Stimulated activated CD8-positive, alpha-beta memory T cell treated with anti-CD3 and anti-CD28 coated beads, Interleukin-4, amount 100 ng/mL, for 4 hours (primary cell): ENCODE measurements around the gene RNF152.

Experiments
- DNase-seq, 2 donors: peaks; one replicate each; pipeline ENCODE4 v3.0.0-alpha.2; 2020; ENCODE audit warnings: low read depth in 2 of 2, low spot score in 1 of 2

RNF152 gene

GRCh38 chr18:61894751-61895524 is 2.1 kb upstream of the RNF152 start:
- no peak for DNase-seq

- DNase-seq, result peak; percentile 41 to 45
Measured at GRCh38 chr18:61893971-61894750, 1.4 kb upstream of the RNF152 start.

GRCh38 chr18:61893309-61893970 is 633 bp upstream of the RNF152 start:
- peak in 1 of 2 donors; percentile 9 for DNase-seq

- DNase-seq, result no peak
Measured at GRCh38 chr18:61891894-61892293, 913 bp downstream of the RNF152 start.

- no peak for DNase-seq
Measured at GRCh38 chr18:61891271-61891670, 1.5 kb downstream of the RNF152 start.

GRCh38 chr18:61890344-61890743 is 2.5 kb downstream of the RNF152 start:
- DNase-seq, result no peak

- no peak for DNase-seq
Measured at GRCh38 chr18:61889541-61889940, 3.3 kb downstream of the RNF152 start.

DNA sequence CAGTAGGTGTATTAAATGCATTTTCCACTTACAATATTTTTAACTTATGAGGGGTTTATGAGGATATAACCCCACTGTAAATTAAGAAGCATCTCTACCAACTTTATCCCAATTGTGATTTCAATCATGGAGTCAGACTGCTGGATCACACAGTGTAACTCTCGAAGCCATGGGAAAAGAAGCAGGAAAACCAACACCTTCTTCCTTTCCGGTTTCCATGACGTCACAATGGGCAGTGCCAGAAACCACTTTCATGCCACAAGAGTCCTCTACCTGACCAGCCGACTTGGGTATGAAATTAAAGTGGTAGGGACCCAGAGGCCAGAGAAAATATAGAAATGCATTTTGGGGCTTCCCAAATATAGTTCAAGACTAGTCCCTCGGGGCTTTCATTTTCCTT is 4.2 kb downstream of the RNF152 start:
- DNase-seq, result no peak

- DNase-seq, result no peak
Measured at GRCh38 chr18:61887838-61888237, 5.0 kb downstream of the RNF152 start.

DNA sequence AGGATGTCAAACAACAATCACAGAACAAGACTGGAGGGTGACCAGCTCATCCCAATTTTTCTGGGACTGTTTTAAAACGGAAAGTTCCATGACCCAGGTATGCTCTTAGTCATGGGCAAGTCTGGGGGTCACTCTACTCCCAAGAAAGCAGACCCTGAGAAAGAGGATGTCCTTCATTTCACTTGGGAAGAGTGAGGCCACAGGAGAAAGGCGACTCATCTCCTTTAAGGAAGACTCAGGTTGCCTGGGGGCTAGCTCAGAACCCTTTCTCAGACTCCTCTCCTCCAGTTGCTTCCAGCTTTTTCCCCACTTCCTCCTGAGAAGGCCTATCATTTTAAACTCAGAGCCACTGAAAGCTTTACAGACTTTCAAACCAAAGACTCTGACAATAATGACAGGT is 9.3 kb downstream of the RNF152 start:
- DNase-seq, result no peak

GRCh38 chr18:61882296-61883004 is 10.4 kb downstream of the RNF152 start:
- no peak for DNase-seq

DNA sequence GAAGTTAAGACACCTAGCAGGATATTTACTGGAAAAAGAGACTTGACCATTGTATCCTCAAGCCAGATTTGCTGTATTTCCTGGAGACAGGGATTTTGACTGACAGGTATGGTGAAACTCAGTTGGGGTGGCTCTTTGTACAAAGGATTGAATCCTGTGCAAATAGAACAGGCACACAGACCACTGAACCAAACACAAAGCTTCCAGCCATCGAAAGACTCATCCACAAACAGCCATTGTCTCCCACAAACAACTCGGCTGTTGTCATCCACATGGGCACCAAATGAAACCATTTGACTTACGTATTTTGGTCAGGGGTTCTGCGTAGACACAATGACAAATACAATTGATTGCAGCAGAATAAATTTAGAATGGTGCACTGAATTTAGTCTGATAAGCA is 15.9 kb downstream of the RNF152 start:
- DNase-seq, result no peak

GRCh38 chr18:61870151-61870550 is 22.7 kb downstream of the RNF152 start:
- no peak for DNase-seq

DNA sequence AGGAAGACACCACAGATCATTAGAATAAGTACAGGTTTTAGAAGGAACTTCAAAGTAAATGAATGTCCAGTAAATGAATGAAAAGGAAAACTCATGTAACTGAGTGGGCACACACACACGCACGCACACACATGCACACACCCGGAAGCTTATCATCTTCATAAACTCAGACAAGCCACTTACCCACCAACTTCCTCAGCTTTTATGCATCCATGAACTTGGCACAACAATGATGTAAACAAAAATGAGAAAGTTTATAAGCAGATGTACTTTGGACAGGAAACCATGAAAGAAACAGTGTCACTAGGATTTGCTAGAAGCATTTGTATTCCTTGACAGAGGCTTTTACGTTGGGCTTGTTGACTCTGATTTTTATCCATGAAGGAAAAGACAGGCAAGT is 23.2 kb downstream of the RNF152 start:
- no peak for DNase-seq

DNA sequence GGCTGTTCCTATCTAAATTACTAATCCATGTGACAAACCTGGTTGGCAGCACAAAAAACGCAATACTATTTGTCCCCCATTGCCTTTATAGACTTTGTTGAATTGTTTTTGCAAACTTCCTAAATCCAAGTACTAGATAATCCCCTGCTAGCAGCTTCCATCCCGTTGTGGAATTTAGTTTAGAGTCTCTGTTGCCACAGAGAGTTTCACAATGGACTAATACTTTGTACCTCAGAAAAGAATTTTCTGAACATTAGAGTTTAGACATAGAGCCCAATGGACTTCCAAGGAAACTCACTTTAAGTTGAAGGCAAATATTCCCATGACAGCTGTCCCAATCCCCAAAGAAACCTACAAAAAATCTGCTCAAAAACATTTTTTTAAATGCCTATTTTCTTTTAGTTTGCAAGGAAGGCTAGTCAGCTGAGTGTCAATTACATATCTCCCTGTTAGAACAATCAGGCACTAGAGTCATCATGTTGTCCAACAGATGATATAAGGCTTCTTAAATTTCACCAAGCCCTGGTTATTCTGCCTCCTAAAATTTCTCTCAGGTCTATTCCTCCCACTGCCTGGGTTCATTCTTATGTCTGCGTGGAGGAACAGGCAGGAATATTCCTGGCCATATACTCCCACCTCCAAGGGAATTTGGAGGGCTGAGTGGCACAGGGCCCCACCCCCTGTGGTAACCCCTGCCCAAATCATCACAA is 27.2 kb downstream of the RNF152 start:
- DNase-seq, result no peak

DNA sequence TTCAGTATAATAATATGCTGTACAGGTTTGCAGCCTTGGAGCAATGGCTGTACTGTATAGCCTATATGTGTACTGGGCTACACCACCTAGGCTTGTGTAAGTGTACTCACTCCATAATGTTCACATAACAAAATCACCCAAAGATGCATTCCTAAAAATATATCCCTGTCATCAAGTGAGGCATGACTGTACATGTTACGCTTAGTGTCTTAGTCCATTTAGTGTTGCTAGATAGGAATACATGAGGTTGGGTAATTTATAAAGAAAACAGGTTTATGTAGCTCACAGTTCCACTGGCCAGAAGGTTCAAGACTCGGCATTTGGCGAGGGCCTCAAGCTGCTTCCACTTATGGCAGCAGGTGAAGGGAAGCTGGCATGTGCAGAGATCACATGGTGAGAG is 31.4 kb downstream of the RNF152 start:
- DNase-seq, result no peak

GRCh38 chr18:61860302-61860701 is 32.5 kb downstream of the RNF152 start:
- no peak for DNase-seq

DNA sequence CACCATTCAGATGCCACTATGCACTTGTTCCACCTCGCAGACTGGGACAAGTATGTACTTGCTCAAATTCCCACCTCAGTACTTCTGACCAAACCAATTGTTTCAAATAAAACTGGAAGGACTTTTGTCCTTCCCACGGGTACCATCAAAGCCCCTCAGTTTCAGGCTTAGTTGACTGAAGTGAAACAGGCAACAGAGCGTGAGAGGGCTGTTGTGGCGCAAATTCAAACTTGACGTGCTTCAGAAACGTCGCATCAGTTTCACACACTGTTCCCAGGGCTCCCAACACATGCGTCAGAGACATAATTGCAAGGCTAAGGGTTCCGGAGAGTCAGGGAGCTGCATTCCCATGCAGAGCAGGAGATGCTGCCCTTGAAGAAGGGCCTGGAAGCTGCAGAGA is 33.7 kb downstream of the RNF152 start:
- DNase-seq, result no peak

- no peak for DNase-seq
Measured at GRCh38 chr18:61856678-61857077, 36.1 kb downstream of the RNF152 start.

DNA sequence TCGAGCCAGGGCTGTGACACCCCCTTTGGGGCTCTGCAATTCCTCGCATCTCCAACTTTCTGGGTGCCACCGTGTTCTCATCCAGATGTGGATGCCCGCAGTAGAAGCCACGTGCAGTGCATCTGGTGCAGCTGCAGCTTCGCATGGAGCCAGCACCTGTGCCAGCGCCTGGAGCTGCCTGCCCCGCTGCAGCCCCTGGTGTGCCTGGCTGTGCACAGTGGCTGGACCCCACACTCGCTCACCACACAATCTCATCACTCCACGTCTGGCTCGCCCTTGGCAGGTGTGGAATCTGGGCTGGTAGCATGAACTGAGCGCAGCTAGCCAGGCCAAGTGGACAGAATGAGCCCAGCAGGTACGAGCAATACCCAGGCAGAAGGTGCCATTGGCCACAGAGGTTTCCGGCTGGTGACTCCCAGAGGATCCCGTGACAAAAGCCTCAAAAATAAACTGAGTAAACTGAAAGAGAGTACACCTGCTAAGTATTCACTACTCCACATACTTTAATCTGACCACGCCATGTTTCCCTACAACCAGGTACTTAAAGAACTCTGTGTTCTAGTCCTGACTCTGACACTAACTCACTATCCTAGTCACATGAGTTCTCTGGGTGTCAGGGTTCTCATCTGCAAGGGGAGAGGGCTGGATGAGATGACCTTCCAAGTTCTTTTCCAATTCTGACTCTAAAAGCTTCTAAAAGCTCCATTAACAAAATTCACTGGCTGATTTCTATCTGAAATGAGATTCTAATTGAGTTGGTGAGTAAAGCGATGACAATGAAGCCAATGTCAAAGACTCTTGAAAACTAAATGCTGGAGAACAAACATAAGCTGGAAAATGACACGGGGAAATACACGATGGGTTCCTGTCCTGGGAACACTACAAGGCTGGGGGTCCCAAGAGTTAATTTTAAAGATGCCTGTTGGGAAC is 37.1 kb downstream of the RNF152 start:
- no peak for DNase-seq
